Activated T-helper 2 cell treated with anti-CD3 and anti-CD28 coated beads, Interferon-gamma antibody, Interleukin-2, Interleukin-4, amounts not matched to agents 10 μg/mL and 5 μg/mL and 100 μg/mL, durations not matched to agents 14 hours and 24 hours and 36 hours (primary cell): Measurements from ENCODE around the gene PGK2. TPM values are rescaled to one million over a fixed set of nuclear protein-coding genes. Genes with fewer than 3 reads are reported as not detected.

Source experiments
- DNase-seq: peaks from one replicate; pipeline ENCODE4 v3.0.0; 2021; ENCODE audit warnings: low spot score
- H3K27ac Mint-ChIP-seq: one replicate; pipeline ENCODE4 v1.8.0; 2021; ENCODE audit warnings: mixed read lengths
- H3K27me3 Mint-ChIP-seq: one replicate; pipeline ENCODE4 v1.8.0; 2021; ENCODE audit warnings: low read depth, mixed read lengths
- H3K36me3 Mint-ChIP-seq: one replicate; pipeline ENCODE4 v1.8.0; 2021; ENCODE audit warnings: low read depth, mixed read lengths
- H3K4me1 Mint-ChIP-seq: one replicate; pipeline ENCODE4 v1.8.0; 2021; ENCODE audit warnings: low read depth, mixed read lengths
- H3K4me3 Mint-ChIP-seq: one replicate; pipeline ENCODE4 v1.8.0; 2021; ENCODE audit warnings: low read depth, mild to moderate bottlenecking, moderate library complexity, mixed read lengths
- H3K9me3 Mint-ChIP-seq: one replicate; pipeline ENCODE4 v1.8.0; 2021; ENCODE audit warnings: mixed read lengths
- intact Hi-C: fragments of 100-400 bp; cut with micrococcal nuclease; formaldehyde crosslinking; loops from one replicate; pipeline ENCODE4 v1.15.1; 2023
- total RNA-seq: library from RNA; stranded (reverse); gene quantifications from 2 replicates; pipeline ENCODE4 v1.2.3, GENCODE V29; 2022

The PGK2 gene
- total RNA-seq, 1 donor from 2014 or later = not detected

DNA sequence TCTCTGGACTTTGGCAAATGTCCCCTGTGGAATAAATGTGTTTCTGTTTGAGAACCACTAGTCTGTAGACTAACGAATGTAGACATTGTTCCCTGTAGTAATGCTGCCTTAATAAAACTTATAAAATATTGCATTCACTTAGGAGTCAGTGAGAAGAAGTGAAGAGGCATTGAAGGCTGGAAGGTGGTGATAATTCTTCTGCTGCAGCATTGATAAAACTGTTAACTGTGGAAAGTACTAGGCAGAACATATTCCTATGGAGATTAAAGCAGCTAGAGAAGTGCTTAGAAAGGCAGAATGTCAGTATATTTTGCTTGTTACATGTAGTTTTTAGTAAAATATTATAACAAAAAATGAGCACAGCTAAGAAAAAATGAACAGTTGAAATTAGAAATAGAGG, 4.8 kb downstream of the PGK2 start:
- Mint-ChIP-seq H3K4me3 (no peak overlapping the region), H3K27me3 (no peaks in the 10 kb centered on the region), H3K4me1 (no peaks in the 10 kb centered on the region), H3K27ac (no peak overlapping the region), H3K36me3 (no peaks in the 10 kb centered on the region), H3K9me3 (no peaks in the 10 kb centered on the region)
- no peak for DNase-seq
- intact Hi-C loops = no loop called here

DNA sequence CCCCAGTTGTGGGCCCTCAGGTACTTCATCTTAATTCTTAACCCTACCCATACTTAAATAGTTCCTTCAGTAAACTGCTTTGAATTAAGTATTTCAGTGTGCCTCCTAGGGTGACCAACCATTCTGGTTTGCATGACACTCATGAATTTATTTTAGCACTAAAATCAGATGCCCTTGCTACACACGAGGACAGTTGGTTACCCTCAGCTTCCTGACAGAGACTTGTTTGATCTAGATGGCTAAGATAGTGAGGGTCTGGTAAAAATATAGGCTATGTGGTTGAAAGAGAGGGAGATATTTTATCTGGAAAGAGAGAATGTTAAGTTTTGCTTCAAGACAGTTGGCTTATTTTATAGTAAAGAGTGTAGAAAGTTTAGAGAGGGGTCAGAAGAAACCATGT, 10.6 kb downstream of the PGK2 start:
- Mint-ChIP-seq H3K27ac (no peak overlapping the region), H3K4me3 (no peak overlapping the region), H3K4me1 (no peaks in the 10 kb centered on the region), H3K27me3 (no peaks in the 10 kb centered on the region), H3K9me3 (peaks cover 6% of the 10 kb centered on the region), H3K36me3 (no peaks in the 10 kb centered on the region)
- intact Hi-C loops = no loop called here
- DNase-seq = no peak

DNA sequence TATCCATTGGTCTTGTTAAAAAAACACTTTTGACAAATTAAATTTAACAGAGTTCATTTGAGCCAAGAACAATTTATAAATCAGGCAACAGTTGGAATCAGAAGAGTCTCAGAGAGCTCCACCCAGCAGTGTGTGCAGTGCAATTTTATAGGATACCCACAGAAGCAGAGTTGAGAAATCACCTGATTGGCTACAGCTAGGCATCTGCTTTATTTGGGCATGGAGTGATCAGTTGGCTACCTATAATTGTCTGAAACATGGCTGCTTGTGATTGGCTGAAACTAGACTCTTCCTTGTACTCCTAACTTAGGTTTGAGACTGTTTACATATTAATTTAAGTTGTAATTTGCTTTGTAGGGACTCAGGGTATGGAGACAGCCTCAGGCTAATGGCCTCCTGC, 12.0 kb downstream of the PGK2 start:
- intact Hi-C loops = no loop called here
- no peaks in the 10 kb centered on the region for H3K4me1 Mint-ChIP-seq
- peaks cover 6% of the 10 kb centered on the region for H3K9me3 Mint-ChIP-seq
- H3K27ac Mint-ChIP-seq = no peak overlapping the region
- H3K27me3 Mint-ChIP-seq = no peaks in the 10 kb centered on the region
- H3K36me3 Mint-ChIP-seq = no peaks in the 10 kb centered on the region
- DNase-seq = no peak
- H3K4me3 Mint-ChIP-seq = no peak overlapping the region

DNA sequence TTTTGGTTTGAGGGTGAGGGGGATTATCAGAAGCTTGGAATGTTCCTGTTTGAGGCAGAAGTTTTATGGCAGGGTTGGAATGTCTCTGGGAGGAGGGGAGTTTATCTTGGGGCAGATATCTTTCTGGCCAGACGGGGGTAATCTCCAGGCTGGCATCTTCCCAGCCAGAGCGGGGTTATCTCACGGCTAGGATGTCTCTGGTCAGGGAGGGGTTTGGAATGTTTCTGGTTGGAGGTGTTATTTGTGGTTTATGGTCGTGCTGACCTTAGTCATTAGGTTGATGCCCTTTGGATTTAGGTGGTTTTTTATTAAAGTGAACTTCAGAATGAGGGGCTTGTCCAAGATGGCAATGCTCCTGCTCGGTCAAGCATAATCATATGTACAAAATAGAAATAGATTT, 14.8 kb downstream of the PGK2 start:
- H3K36me3 Mint-ChIP-seq = no peaks in the 10 kb centered on the region

DNA sequence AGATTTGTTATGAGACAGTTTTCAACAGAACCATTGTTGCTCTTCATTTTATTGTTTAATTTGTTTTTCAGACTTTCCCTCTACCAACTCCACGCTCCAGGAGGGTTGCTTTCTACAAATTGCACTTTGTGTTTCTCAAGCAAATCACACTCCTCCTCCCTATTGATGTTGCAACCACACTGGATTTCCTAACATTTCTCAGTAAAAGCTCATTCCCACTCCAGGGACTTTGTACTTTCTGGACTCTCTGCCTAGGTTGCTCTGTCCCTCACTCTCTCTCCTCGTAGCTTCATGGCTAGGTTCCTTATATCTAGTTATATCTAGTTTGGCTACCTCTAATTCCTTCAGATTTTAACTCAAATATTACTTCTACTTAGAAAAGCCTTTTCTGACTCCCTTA, 20.3 kb downstream of the PGK2 start:
- Mint-ChIP-seq H3K4me3 (no peak overlapping the region), H3K27ac (no peak overlapping the region), H3K27me3 (no peaks in the 10 kb centered on the region), H3K4me1 (no peaks in the 10 kb centered on the region), H3K9me3 (no peaks in the 10 kb centered on the region), H3K36me3 (no peaks in the 10 kb centered on the region)
- no peak for DNase-seq
- intact Hi-C loops = no loop called here

More for the DNA sequence above, 14.8 kb downstream of the PGK2 start:
- H3K27me3 Mint-ChIP-seq = no peaks in the 10 kb centered on the region
- DNase-seq = no peak
- no peak overlapping the region for H3K27ac Mint-ChIP-seq
- no peaks in the 10 kb centered on the region for H3K4me1 Mint-ChIP-seq
- no peak overlapping the region for H3K4me3 Mint-ChIP-seq
- H3K9me3 Mint-ChIP-seq = peaks cover 6% of the 10 kb centered on the region
- intact Hi-C loops = no loop called here

DNA sequence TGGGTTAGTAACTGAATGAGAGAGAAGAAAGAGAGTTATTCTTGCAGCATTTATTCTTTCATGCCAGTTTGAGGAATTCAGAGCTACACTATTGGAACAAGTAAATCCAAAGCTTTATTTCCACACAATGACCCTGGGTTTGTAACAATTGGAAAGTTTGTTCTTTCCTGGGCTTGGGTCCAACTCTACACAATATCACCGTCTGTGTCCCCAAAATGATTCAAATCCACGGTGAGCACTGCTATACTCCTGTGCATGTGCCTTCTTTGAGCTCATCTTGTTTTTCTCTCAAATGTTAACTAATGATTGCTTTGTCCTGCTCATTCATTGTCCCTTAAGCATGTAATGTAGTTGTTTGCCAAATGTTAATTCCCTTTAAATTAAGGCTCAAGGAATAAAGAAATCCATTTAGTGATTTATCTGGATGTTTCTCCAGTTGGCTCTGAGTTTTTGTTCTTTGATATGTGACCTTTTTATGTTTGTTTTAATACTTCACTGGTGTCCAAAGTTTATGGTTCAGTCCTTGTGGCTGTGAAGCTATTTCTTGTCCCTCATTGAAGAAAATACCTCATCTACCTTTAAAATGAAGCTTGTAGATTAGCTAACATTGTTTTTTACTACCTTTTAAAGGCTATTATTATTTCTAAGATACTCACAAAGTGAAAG, 22.4 kb downstream of the PGK2 start:
- Mint-ChIP-seq H3K36me3 (no peaks in the 10 kb centered on the region), H3K4me3 (no peak overlapping the region), H3K27me3 (no peaks in the 10 kb centered on the region), H3K4me1 (no peaks in the 10 kb centered on the region), H3K9me3 (no peaks in the 10 kb centered on the region), H3K27ac (no peak overlapping the region)
- intact Hi-C loops = no loop called here
- DNase-seq = no peak

DNA sequence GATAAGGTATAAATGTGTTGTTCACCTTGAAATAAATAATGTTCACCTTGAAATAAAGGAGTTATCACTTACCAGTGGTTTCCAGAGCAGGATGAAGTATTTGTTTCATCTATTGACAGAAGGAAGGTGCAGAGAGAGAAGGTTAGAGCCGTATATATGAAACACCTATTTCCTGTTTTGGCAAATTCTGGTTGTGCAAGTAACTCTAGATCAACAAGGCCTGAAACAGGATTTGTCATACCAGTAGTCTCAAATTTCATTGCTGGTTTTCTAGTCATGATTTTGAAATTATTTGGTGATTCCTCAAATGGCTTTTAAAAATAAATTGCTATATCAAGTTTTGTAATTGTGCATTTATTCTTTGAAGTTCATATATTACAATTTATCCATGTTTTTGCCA, 42.8 kb downstream of the PGK2 start, which contains the start of gene CRISP3:
Gene CRISP3 (minus strand): TSS at position 130 of the 400 bp plus-strand sequence. CDS start 21 bp downstream, at position 109.
- Mint-ChIP-seq H3K9me3 (no peaks in the 10 kb centered on the region), H3K4me3 (no peak within 1 kb of the TSS), H3K27me3 (no peaks in the 10 kb centered on the region), H3K4me1 (no peaks in the 10 kb centered on the region), H3K27ac (no peak within 1 kb of the TSS), H3K36me3 (no peaks in the 10 kb centered on the region)
- intact Hi-C loops = no loop called here
- no peak for DNase-seq

DNA sequence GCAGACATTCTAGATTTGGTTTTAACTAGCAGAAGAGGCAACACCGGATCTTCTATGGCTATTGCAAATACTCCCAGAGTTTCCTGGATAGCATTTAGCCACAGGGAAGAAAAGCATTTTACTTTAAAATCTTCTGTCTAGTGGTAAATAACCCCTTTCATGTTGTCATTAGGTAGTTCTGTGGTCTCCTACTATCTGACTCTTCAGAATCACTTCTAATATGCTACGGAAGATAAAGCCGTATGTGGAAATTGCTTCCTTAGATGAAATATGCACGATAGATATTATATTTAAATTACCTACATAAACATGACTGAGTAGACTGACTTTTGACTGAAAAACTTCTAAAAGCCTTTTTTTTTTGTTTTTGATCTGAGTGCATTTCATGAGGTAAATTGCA, 43.7 kb downstream of the PGK2 start:
- Mint-ChIP-seq H3K27me3 (no peaks in the 10 kb centered on the region), H3K4me1 (no peaks in the 10 kb centered on the region), H3K9me3 (no peaks in the 10 kb centered on the region), H3K27ac (no peak overlapping the region), H3K36me3 (no peaks in the 10 kb centered on the region), H3K4me3 (no peak overlapping the region)
- no peak for DNase-seq
- intact Hi-C loops = no loop called here

DNA sequence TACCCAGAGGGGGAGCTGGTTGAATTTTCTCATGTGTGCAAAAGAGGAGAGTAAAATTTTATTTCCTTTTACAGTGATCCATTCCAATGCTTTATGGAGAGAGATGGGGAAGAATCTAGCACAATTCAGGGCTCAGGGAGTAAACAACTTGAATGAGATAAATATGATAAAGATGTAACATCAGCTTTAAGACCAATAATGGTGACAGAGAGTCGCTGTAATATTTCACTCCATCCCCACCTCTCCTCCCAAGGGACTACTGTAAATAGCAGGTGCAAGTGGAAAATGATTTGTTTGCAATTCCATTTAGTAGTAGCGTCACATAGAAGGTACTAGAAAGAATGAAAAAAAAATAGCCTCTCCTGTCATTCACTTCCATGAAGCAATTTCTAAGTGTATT, 47.7 kb downstream of the PGK2 start:
- Mint-ChIP-seq H3K4me3 (no peak overlapping the region), H3K9me3 (no peaks in the 10 kb centered on the region), H3K27ac (no peak overlapping the region), H3K36me3 (no peaks in the 10 kb centered on the region), H3K27me3 (no peaks in the 10 kb centered on the region), H3K4me1 (no peaks in the 10 kb centered on the region)
- no peak for DNase-seq
- intact Hi-C loops = no loop called here

DNA sequence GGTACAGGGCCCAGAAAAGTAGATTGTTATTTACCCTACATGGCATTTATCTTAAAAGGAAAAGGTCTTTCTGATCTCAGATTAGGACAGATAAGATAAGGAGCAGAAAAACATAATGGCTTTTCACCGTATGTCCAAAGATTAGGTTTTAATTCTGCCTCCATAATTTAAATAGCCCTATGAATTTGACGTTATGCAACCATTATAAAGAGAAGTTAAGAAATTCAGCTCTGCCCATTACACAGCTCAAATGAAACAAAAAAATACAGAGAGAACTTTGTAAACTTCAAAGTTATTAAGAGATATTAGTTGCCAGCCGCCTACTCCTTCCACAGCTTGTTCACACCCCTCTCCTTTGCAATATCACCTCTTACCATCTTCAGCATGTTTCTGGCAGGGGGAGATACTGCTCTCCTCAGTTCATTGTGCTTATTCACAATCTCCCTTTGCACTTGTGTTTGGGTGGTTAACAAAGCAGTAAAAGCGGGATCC, 51.0 kb downstream of the PGK2 start:
- DNase-seq = no peak
- no peaks in the 10 kb centered on the region for H3K36me3 Mint-ChIP-seq
- no peaks in the 10 kb centered on the region for H3K27me3 Mint-ChIP-seq
- H3K4me1 Mint-ChIP-seq = no peaks in the 10 kb centered on the region
- no peaks in the 10 kb centered on the region for H3K9me3 Mint-ChIP-seq
- no peak overlapping the region for H3K4me3 Mint-ChIP-seq
- no peak overlapping the region for H3K27ac Mint-ChIP-seq
- intact Hi-C loops = no loop called here

Other genes with a start within 250 kb of the PGK2 start
- not detected in 2 replicates for gene C6orf141, start 236.6 kb downstream of the PGK2 start, total RNA-seq
- not detected in 2 replicates for gene RHAG, start 150.4 kb downstream of the PGK2 start, total RNA-seq
- not detected in 2 replicates for gene CRISP2, start 73.7 kb downstream of the PGK2 start, total RNA-seq
- not detected in 2 replicates for gene CRISP3, start 42.9 kb downstream of the PGK2 start, total RNA-seq
- gene CRISP1, start 79.2 kb upstream of the PGK2 start, total RNA-seq = not detected in 2 replicates
- gene DEFB114, start 176.9 kb upstream of the PGK2 start, total RNA-seq = not detected in 2 replicates
- gene DEFB113, start 182.3 kb upstream of the PGK2 start, total RNA-seq = not detected in 2 replicates
- gene DEFB110, start 234.7 kb upstream of the PGK2 start, total RNA-seq = not detected in 2 replicates